B cell (primary cell): Measurements from ENCODE around the gene NVL. TPM values are rescaled to one million over a fixed set of nuclear protein-coding genes. Genes with fewer than 3 reads are reported as not detected.

ENCODE experiments used
- ATAC-seq: fragments of 200-7000 bp; cut with Tn5 transposase; one replicate; pipeline ENCODE4 v1.10.0; 2021; ENCODE audit warnings: low read depth, mild to moderate bottlenecking, moderate number of reproducible peaks, moderate library complexity
- CTCF ChIA-PET: fragments of 350-600 bp; sonication (Branson Sonifier 250); formaldehyde crosslinking; loops from one replicate; lab custom pipeline; 2021; ENCODE audit warnings: antibody characterized with exemption, inconsistent platforms; lab: Charles Lee
- POLR2A ChIA-PET: fragments of 350-600 bp; sonication (Branson Sonifier 250); formaldehyde crosslinking; loops from one replicate; lab custom pipeline; 2021; ENCODE audit warnings: antibody characterized with exemption; lab: Charles Lee
- DNase-seq: peaks from one replicate; pipeline ENCODE4 v3.0.0; 2013
- H2AFZ ChIP-seq: 2 replicates; pipeline ENCODE4 v1.6.1; 2012; ENCODE audit warnings: mild to moderate bottlenecking, low read depth, low read length; ENCODE audit not compliant: insufficient read depth, poor library complexity, severe bottlenecking
- H3K27ac ChIP-seq, 2 donors: 1 replicate in 1 of 2; 2 replicates in 1 of 2; pipeline ENCODE4 v1.5.1; 2012 to 2013; ENCODE audit warnings: low read length in 2 of 2, mild to moderate bottlenecking in 2 of 2, moderate library complexity in 1 of 2
- H3K27me3 ChIP-seq, 4 experiments: fragments of 200-600 bp in 1 of 4; sonication (generic) in 1 of 4; replicated peaks in 1 of 4; 1 replicate in 2 of 4; 2 replicates in 2 of 4; pipeline versions ENCODE4 v1.6.1 to v1.7.0; 2013 to 2016; ENCODE audit warnings: low read length in 3 of 4, mild to moderate bottlenecking in 2 of 4, mixed read lengths in 1 of 4, moderate library complexity in 1 of 4; ENCODE audit not compliant: insufficient read depth in 4 of 4, control insufficient read depth in 3 of 4; ENCODE audit errors: control extremely low read depth in 1 of 4
- H3K36me3 ChIP-seq, 2 experiments: replicated peaks in 1 of 2; 1 replicate in 1 of 2; 2 replicates in 1 of 2; pipeline versions ENCODE4 v1.6.1 to v1.7.1; 2013; ENCODE audit warnings: low read length in 1 of 2; ENCODE audit not compliant: insufficient read depth in 2 of 2, control insufficient read depth in 1 of 2; ENCODE audit errors: control extremely low read depth in 1 of 2, extremely low read depth in 1 of 2
- H3K4me1 ChIP-seq, 2 donors: fragments of 200-600 bp in 1 of 2; sonication (generic) in 1 of 2; 1 replicate in 1 of 2; 2 replicates in 1 of 2; pipeline versions ENCODE4 v1.5.1 to v1.6.1; 2013 to 2017; ENCODE audit warnings: low read length in 2 of 2; ENCODE audit not compliant: control insufficient read depth in 2 of 2, insufficient read depth in 2 of 2
- H3K4me2 ChIP-seq: replicated peaks from 2 replicates; pipeline ENCODE3; 2012; ENCODE audit warnings: mild to moderate bottlenecking, low read depth, low read length; ENCODE audit not compliant: poor library complexity, severe bottlenecking
- H3K4me3 ChIP-seq, 5 experiments: fragments of 200-600 bp in 1 of 5; sonication (generic) in 1 of 5; 1 replicate in 3 of 5; 2 replicates in 2 of 5; pipeline versions ENCODE4 v1.5.1 to v1.7.0; 2011 to 2016; ENCODE audit warnings: low read length in 4 of 5, mild to moderate bottlenecking in 4 of 5, low read depth in 2 of 5, control low read depth in 1 of 5, moderate library complexity in 1 of 5; ENCODE audit not compliant: insufficient read depth in 1 of 5; ENCODE audit errors: control extremely low read depth in 1 of 5, extremely low read depth in 1 of 5
- H3K79me2 ChIP-seq: fragments of 200-600 bp; sonication (generic); one replicate; pipeline ENCODE4 v1.6.0; 2016; ENCODE audit warnings: low read length; ENCODE audit not compliant: control insufficient read depth, insufficient read depth
- H3K9ac ChIP-seq: fragments of 200-600 bp; sonication (generic); 2 replicates; pipeline ENCODE4 v1.6.1; 2017; ENCODE audit warnings: mild to moderate bottlenecking, low read length, moderate library complexity
- H3K9me3 ChIP-seq, 3 donors: one replicate each; pipeline versions ENCODE4 v1.6.1 to v1.7.1; 2013; ENCODE audit warnings: low read length in 2 of 3; ENCODE audit not compliant: control insufficient read depth in 2 of 3, insufficient read depth in 1 of 3; ENCODE audit errors: control extremely low read depth in 1 of 3
- H4K20me1 ChIP-seq: 2 replicates; pipeline ENCODE4 v1.6.0; 2012; ENCODE audit warnings: mild to moderate bottlenecking, low read length; ENCODE audit not compliant: insufficient read depth, control insufficient read depth, poor library complexity, severe bottlenecking
- H3K27ac Mint-ChIP-seq: one replicate; pipeline ENCODE4 v1.8.0; 2021; ENCODE audit warnings: mixed read lengths
- H3K27me3 Mint-ChIP-seq: one replicate; pipeline ENCODE4 v1.8.0; 2021; ENCODE audit warnings: mixed read lengths
- H3K4me1 Mint-ChIP-seq: one replicate; pipeline ENCODE4 v1.8.0; 2021; ENCODE audit warnings: mixed read lengths
- H3K4me3 Mint-ChIP-seq: one replicate; pipeline ENCODE4 v1.8.0; 2021; ENCODE audit warnings: mixed read lengths
- H3K9me3 Mint-ChIP-seq: one replicate; pipeline ENCODE4 v1.8.0; 2022; ENCODE audit warnings: mixed read lengths; ENCODE audit not compliant: insufficient read depth
- CTCF ChIP-seq: fragments of 200-600 bp; IDR thresholded peaks from one replicate; pipeline ENCODE4 v1.8.0; 2022; ENCODE audit warnings: antibody characterized with exemption, mild to moderate bottlenecking
- EZH2 ChIP-seq: IDR thresholded peaks from 2 replicates; pipeline ENCODE4 v1.6.1; 2012; ENCODE audit warnings: borderline replicate concordance, low read depth, mild to moderate bottlenecking, moderate library complexity, low read length; ENCODE audit not compliant: insufficient read depth, poor library complexity, severe bottlenecking
- WGBS: methylation state at CpG from one replicate; pipeline ENCODE4 v1.1.5; 2013; ENCODE audit warnings: missing lambda C conversion rate; ENCODE audit not compliant: insufficient coverage; 5-methylcytosine and 5-hydroxymethylcytosine counted together
- intact Hi-C: fragments of 100-400 bp; cut with micrococcal nuclease; formaldehyde crosslinking; loops from one replicate; pipeline ENCODE4 v1.10.0; 2022
- polyA plus RNA-seq: library from polyadenylated mRNA; depleted of rRNA; stranded (reverse); fragments of >200 nt; gene quantifications from 2 replicates; pipeline ENCODE4 v1.2.3, GENCODE V29; 2012
- total RNA-seq, 2 donors: library from RNA; stranded (reverse); fragments of 120-200 nt in 1 of 2; gene quantifications; 1 replicate in 1 of 2; 2 replicates in 1 of 2; pipeline versions ENCODE4 v1.2.3 to v1.2.4, GENCODE V29; 2013 to 2022

The NVL gene
- total and polyA plus RNA-seq, 2 donors (not counting 1 experiment from before 2014, with no cell fraction given) = 28.1 to 45.5 TPM

DNA sequence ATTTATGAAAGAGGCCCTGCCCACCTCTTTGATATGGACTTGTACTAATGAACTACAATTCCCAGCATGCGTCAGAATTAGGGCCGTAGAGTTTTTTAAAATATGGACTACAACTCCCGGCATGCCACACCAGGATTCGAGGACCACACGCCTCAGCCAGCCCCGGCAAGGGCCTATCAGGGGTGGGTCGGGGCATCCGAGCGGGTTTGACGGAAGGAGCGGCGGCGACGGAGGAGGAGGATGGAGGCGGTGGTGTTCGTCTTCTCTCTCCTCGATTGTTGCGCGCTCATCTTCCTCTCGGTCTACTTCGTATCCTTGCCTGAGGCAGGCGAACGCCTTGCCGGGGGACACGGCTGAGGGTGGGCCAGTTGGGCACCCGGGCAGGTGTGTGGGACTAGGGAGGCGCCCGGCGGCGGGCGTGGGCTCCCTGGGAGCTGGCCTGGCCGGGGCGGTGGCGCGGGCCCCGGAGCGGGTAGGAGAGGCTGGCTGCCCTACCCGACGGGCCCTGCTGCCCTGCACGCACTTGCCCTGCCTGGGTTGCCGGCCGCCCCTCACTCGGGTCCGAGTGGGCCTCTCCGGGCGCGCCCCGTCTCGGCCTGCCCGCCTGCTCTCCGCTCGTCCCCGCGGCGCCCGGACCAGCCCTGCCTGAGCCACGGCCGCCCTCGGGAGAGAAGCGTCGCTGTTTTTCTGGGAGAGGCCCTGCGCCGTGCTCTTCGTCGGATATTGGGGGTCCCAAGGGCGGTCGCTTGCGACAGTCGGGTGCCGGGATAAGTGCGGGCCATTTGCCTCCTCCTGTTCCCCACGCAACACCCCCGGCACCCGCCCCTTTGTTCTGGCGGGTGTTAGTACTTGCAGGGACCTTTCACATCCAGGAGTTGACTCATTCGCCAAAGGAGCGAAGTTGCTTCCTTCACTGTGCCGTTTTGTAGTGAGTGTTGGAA lies 27.0 kb upstream of the NVL start, which contains the start of gene CNIH4:
Gene CNIH4 (plus strand): TSS at position 195 of the 941 bp plus-strand sequence. CDS start 46 bp downstream, at position 241.
- H3K4me1 Mint-ChIP-seq = peaks cover 22% of the 10 kb centered on the region
- CTCF ChIA-PET = interaction anchor here (1.0 to 1.2 kb wide), 2 partner anchors 10 to 27 kb away, joined by 3 to 4 read pairs; partner anchors contain the start of gene NVL

More for the DNA sequence above, 27.0 kb upstream of the NVL start, which contains the start of gene CNIH4:
- Mint-ChIP-seq H3K27ac (peak within 1 kb of the TSS; percentile 92), H3K27me3 (no peaks in the 10 kb centered on the region), H3K9me3 (no peaks in the 10 kb centered on the region), H3K4me3 (peak within 1 kb of the TSS; percentile 86)
- Histone ChIP-seq H3K4me3 (peak within 1 kb of the TSS; percentile 69 to 88 (median 82)), H3K4me1 (peaks cover 9 to 14% of the 10 kb centered on the region in 2 donors), H4K20me1 (peaks cover 22% of the 10 kb centered on the region), H3K79me2 (peaks cover 46% of the 10 kb centered on the region), H3K4me2 (peak within 1 kb of the TSS; percentile 79), H2AFZ (peak within 1 kb of the TSS; percentile 90), H3K27ac (peak within 1 kb of the TSS; percentile 34 to 61), H3K9me3 (no peaks in the 10 kb centered on the region), H3K36me3 (no peaks in the 10 kb centered on the region), H3K27me3 (no peaks in the 10 kb centered on the region), H3K9ac (peak within 1 kb of the TSS; percentile 81)
- POLR2A ChIA-PET = interaction anchor here (0.5 kb wide), 1 partner anchor 211 kb away, joined by 5 read pairs; no protein-coding TSS in a partner anchor
- under 1% methylated on average over 75 of the region's 78 CpGs for WGBS
- intact Hi-C loops = loop anchor here (1.0 to 2.0 kb wide), 7 partner anchors 27 to 1644 kb away; partner anchors contain the start of genes AIDA, BROX, DEGS1 and FBXO28
- no peak for TF ChIP-seq CTCF
- TF ChIP-seq EZH2 = no peak
- DNase-seq = peak; percentile 94
- ATAC-seq = peak; percentile 98
